Inferior parietal cortex (tissue), 1 donor: ENCODE data around the gene PAIP2.
"Not testable (repeated sequence)": the region's sequence is repeated elsewhere in the genome, so short reads cannot be mapped to it uniquely, and the experiment has no call there.

Experiments used
- DNase-seq: peaks from one replicate; pipeline ENCODE4 v3.0.0-alpha.2; 2016; ENCODE audit errors: extremely low spot score

Gene PAIP2

DNA sequence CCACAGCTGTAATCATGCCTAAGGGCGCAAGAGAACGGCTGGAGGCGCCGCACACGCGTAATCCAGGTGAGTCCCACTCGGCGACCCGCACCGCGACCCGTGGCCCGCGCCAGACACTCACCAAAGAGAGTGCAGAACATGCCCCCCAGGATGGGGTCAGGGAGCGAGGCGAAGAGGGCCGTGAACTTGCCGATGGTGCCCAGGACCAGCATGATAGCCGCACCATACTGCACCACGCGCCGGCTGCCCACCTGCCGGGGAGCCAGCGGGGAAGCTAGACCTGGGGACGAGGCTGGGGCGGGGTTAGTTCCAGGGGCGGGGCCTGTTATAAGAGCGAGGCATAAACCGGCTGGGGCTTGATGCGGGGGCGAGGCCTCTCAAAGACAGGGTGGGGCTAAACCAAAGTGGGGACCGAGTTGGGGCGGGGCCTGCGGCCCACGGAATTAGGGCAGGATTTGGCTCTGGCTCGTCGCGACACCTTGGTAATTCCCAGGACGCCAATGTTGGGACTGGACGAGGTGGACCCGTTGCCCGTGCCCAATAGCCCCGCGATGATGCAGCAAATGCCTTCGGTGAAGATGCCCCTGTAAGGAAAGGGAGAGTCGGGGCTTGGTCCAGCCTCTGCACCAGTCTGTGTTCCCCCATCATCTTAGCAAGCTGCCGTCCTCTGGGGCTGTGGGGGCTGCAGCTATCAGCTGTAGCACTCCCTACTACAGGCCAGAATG is 36.6 kb downstream of the PAIP2 start:
- no peak for DNase-seq

DNA sequence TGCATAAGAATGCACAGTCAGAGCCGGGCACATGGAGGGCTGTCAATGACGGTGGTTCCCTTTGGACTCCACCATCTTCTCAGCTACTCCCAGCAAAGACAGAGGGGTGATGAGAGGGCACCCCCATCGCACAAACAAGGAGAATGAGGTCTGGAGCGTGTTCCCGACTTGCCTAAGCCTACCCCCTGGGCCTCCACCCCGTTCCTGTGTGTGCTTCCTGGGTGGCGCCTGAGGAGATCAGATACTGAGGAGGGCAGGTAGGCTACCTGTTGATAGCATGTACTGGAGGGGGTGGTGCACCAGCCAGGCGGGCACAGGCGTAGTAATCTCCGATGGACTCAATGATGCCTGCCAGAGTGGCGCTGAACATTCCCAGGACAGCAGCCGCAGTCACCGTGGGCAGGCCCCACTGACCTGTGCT is 37.3 kb downstream of the PAIP2 start:
- no peak for DNase-seq

GRCh38 chr5:139379626-139380449 is 38.2 kb downstream of the PAIP2 start:
- DNase-seq: no peak

DNA sequence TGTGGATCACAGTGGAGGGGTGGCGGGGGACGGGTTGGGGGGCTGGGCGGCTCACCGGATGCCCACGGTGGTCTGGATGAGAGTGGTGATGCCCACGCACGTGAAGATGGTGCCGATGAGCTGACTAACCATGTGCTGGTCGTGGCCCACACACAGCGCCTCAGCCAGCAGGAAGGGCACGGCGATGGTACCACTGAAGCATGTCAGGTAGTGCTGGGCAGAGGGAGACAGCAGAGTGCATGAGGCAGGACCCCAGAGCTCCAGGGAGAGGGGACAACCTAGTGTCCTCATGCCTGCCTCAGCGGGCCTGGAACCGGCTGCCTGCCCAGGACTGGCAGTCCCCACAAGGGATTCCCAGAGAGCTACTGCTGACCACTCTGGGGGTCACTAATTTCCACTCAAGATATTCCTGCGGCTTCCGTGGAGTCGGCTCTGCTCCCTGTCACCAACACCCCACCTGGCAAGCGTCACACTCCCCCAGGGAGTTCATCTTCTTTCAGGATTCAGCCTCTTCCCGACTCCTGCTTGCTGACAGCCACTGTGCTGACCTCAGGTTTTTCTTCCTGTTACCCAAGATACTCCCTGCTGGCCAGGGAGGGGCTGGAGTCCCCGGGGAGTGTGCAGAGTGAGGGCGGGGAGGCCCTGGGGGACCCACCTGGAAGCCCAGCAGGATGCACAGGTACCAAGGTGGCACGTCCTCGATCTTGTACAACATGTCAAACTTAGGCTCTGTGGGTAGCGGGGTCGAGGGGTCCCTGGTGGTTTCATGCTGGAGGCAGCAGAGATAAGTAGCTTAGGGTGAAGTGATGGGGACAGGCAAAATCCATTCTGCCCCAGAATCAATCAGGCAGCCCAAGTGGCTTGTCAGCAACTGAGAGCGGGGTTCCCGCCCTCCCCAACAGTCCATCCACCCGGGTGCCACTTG is 40.4 kb downstream of the PAIP2 start:
- DNase-seq: no peak

- no peak for DNase-seq
Observed at GRCh38 chr5:139382807-139383206, 41.2 kb downstream of the PAIP2 start.

- DNase-seq: no peak
Observed at GRCh38 chr5:139383275-139383992, 41.8 kb downstream of the PAIP2 start, which contains the start of gene SLC23A1. Gene SLC23A1 (minus strand): TSS chr5:139383297. CDS start chr5:139383253, 44 bp downstream.

GRCh38 chr5:139383993-139384590 is 42.4 kb downstream of the PAIP2 start:
- DNase-seq: no peak

DNA sequence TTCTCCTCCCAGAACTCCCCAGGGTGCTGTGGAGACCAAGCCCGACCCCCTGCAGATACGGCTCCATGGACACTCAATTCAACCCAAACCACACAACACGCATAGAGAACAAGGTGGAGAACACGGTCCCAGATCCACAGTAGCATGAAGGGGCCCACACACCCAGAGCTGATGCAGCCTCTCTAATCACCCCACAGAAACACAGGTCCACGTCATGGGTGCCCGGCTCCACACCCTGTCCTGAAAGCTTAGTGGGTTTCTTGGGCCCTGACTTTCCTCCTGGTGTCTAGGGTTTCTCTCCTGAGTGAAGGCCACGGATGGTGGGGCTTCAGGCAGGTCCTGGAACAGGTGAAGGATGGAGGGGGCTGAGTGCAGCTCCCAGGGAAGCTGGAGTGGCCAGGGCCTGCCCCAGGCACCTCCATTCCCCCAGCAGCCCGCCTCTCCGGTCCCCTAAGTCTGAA is 43.0 kb downstream of the PAIP2 start:
- no peak for DNase-seq

GRCh38 chr5:139385061-139386049 is 43.7 kb downstream of the PAIP2 start:
- no peak for DNase-seq

GRCh38 chr5:139386050-139386438 is 44.4 kb downstream of the PAIP2 start:
- no peak for DNase-seq

DNA sequence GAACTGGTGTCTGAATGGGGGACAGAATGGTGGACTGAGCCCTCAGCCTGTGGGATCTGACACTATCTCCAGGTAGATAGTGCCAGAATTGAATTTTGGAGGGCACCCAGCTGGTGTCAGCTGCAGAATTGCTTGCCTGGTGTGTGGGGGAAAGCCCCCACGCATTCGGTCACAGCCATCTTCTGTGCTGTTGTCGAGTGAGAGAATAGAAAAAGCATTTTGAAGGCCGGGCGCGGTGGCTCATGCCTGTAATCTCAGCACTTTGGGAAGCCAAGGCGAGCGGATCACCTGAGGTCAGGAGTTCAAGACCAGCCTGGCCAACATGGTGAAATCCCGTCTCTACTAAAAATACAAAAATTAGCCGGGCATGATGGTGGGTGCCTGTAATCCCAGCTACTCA is 45.3 kb downstream of the PAIP2 start:
- not testable (repeated sequence) for DNase-seq

DNA sequence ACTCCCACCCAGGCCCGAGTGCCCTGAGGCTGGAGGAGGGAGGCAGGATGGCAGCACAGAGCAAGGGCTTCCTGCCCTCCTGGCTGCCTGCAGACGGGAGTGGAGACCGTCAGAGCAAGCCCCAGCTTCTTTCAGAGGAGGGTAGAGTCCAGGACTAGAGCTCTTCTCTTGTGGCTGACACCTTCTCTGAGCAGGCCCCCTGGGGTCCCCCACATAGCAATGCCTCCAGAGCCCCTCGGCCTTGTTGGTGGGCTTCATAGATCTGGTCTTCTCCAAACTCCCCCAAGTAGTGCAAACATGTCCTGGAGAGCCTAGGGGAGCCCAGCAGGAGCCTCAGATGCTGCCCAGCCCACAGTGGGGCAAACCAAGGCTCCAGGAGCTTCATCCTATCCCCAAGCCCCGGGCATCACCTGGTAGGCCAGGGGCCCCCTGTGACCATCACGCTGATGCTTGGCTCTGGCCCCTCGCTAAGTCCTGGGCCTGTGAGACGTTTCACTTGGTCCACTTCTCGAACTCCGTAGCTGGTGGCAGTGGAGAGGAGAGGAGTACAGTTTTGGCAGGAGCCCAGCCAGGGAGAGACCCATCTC is 46.0 kb downstream of the PAIP2 start:
- no peak for DNase-seq

DNA sequence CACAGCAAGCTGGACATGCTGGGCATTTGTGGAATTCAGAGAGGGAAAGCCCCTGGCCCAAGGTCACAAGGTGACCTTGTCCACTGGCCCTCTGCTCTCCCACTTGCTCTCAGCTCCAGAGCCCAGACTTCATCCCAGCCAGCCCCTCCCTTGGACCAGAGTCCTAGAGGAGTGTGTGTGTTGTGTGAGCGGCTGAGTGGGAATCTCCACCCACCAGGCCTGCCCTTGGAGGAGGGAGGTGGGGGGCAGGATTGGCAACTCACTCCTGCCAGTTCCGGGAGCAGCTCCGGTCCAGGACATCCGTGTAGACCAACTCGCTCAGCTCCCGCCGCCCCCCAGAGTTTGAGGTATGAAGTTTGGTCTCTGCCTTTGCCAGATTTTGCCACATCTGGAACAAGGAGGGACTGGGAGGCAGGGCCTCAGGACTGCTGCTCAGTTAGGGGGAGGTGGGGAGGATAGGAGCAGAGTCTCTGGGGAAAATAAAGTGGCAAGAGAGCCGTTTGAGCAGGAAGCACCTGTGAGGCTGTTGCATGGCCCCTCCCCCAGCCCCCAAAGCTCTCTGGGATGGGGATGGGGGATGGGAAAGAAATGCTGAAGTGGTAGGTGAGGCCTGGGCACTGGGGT is 46.7 kb downstream of the PAIP2 start:
- no peak for DNase-seq

DNA sequence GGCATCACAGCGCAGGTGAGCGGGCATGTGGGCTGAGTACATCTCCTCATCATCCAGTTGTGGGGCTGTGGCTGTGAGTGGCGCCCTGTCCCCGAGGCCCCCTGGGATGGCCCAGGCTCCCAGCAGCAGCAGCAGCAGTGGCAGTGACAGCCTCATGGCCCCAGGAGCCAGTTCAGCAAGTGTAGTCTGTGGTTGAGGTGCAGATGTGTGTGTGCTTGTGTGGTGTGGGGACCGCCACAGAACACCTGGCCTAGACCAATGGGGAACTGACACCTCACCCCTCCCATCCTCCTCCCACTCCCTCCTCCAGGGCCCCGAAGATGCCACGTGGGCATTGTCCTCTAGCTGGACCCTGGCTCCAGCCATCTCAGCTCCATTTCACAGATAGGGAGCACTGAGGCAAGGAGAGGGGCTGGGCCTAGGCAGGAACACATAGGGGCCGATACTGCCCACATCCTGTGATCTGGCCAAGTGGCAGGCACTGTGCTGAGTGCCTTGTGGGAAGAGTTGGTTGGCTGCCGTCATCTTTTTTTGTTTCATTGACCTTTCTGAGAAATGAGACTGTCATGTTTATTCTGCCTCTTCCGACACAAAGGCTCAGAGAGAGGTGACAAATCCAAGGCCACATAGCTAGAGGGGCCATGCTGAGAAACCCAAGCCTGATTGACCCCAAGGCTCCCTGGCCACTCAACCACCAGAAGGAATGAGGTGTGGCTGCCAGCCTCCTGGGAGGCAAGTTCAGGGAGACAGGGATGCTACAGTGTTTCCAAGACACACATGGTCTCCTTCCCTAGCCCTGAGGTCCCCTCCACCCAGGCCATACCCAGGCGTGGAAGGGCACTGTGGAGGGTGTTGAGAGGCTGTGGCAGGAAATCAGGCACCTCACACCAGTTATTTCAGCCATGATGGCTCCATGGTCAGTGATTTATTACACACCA is 48.3 kb downstream of the PAIP2 start, which contains the start of gene MZB1:
TSS of gene MZB1 (minus strand) at position 213 of the 938 bp plus-strand sequence. CDS start at position 156, 57 bp downstream.
- no peak for DNase-seq

- no peak for DNase-seq
Observed at GRCh38 chr5:139390639-139391569, 49.2 kb downstream of the PAIP2 start.
